Breast epithelium (tissue), 4 donors: ENCODE measurements around the gene C4orf50. TPM values are rescaled to one million over a fixed set of nuclear protein-coding genes. Genes with fewer than 3 reads are reported as not detected.

Source experiments
- DNase-seq, 2 donors: peaks; one replicate each; pipeline ENCODE4 v3.0.0-alpha.2; 2019; ENCODE audit warnings: low spot score in 2 of 2
- H3K27ac ChIP-seq, 2 donors: fragments of 200-600 bp; sonication (generic) in 1 of 2; one replicate each; pipeline ENCODE4 v1.5.1; 2016 to 2019; ENCODE audit warnings: mild to moderate bottlenecking in 1 of 2
- H3K27me3 ChIP-seq, 2 donors: fragments of 200-600 bp; sonication (generic) in 1 of 2; one replicate each; pipeline versions ENCODE4 v1.5.1 to v1.6.0; 2017 to 2019; ENCODE audit warnings: control low read depth in 1 of 2, mild to moderate bottlenecking in 1 of 2
- H3K36me3 ChIP-seq: fragments of 200-600 bp; one replicate; pipeline ENCODE4 v1.5.1; 2019
- H3K4me1 ChIP-seq, 2 donors: fragments of 200-600 bp; sonication (generic); one replicate each; pipeline ENCODE4 v1.5.1; 2016 to 2019; ENCODE audit warnings: control low read depth in 1 of 2
- H3K4me3 ChIP-seq, 3 donors: fragments of 200-600 bp; sonication (generic); 1 replicate in 2 of 3; 2 replicates in 1 of 3; pipeline ENCODE4 v1.5.1; 2016 to 2019; ENCODE audit warnings: mild to moderate bottlenecking in 3 of 3, moderate library complexity in 2 of 3
- H3K9me3 ChIP-seq, 2 donors: fragments of 200-600 bp; sonication (generic) in 1 of 2; one replicate each; pipeline ENCODE4 v1.5.1; 2016 to 2019; ENCODE audit warnings: control low read depth in 1 of 2
- POLR2A ChIP-seq: fragments of 450-650 bp; IDR thresholded peaks from one replicate; pipeline ENCODE4 v1.6.1; 2016; ENCODE audit warnings: antibody characterized with exemption, mild to moderate bottlenecking, moderate library complexity
- POLR2AphosphoS5 ChIP-seq, 3 donors: sonication (generic); formaldehyde crosslinking; IDR thresholded peaks; one replicate each; pipeline ENCODE4 v1.6.1; 2017; ENCODE audit warnings: antibody characterized with exemption in 3 of 3
- intact Hi-C: fragments of 100-400 bp; cut with DNase I; formaldehyde crosslinking; loops from one replicate; pipeline ENCODE4 v1.15.1; 2023; ENCODE audit warnings: low total_unique reads
- total RNA-seq, 3 donors: library from RNA; depleted of rRNA; stranded (reverse); fragments of >200 nt; gene quantifications; one replicate each; pipeline ENCODE4 v1.1.0, GENCODE V29; 2016
- TF ChIP-seq, protein P1 (sequence below), 3 donors: fragments of 450-650 bp; IDR thresholded peaks; one replicate each; pipeline ENCODE4 v1.5.1; 2016 to 2017; ENCODE audit warnings: antibody characterized with exemption in 3 of 3, mild to moderate bottlenecking in 3 of 3, moderate library complexity in 3 of 3

The C4orf50 gene
- total RNA-seq, 3 donors from 2014 or later, result under 0.01 TPM; not detected in 1

- intact Hi-C loops, result no loop called here
- Histone ChIP-seq H3K4me3 (peak within 1 kb of the TSS in 2 of 3 donors; percentile 11 to 54), H3K27ac (no peak within 1 kb of the TSS), H3K27me3 (peaks cover 4 to 92% of the 10 kb centered on the region in 2 donors), H3K36me3 (no peaks in the 10 kb centered on the region), H3K4me1 (peaks cover 0 to 3% of the 10 kb centered on the region in 2 donors), H3K9me3 (peaks cover 0 to 11% of the 10 kb centered on the region in 2 donors)
- TF ChIP-seq POLR2A, result no peak
- TF ChIP-seq, protein P1, sequence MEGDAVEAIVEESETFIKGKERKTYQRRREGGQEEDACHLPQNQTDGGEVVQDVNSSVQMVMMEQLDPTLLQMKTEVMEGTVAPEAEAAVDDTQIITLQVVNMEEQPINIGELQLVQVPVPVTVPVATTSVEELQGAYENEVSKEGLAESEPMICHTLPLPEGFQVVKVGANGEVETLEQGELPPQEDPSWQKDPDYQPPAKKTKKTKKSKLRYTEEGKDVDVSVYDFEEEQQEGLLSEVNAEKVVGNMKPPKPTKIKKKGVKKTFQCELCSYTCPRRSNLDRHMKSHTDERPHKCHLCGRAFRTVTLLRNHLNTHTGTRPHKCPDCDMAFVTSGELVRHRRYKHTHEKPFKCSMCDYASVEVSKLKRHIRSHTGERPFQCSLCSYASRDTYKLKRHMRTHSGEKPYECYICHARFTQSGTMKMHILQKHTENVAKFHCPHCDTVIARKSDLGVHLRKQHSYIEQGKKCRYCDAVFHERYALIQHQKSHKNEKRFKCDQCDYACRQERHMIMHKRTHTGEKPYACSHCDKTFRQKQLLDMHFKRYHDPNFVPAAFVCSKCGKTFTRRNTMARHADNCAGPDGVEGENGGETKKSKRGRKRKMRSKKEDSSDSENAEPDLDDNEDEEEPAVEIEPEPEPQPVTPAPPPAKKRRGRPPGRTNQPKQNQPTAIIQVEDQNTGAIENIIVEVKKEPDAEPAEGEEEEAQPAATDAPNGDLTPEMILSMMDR (IDR thresholded peaks at IDR 0.05), result no peak
- no peak for TF ChIP-seq POLR2AphosphoS5 (IDR thresholded peaks at IDR 0.05)
- no peak for DNase-seq
Observed at GRCh38 chr4:5893004-5893580, 125.1 kb downstream of the C4orf50 start, which contains the start of gene CRMP1. TSS of gene CRMP1 (minus strand) at chr4:5893086. CDS start at chr4:5892969, 117 bp downstream.

- no peak for TF ChIP-seq POLR2AphosphoS5 (IDR thresholded peaks at IDR 0.05)
- TF ChIP-seq, protein P1 (IDR thresholded peaks at IDR 0.05), result no peak
- no peak for TF ChIP-seq POLR2A
- no peak for DNase-seq
- intact Hi-C loops, result no loop called here
- Histone ChIP-seq H3K36me3 (no peaks in the 10 kb centered on the region), H3K27ac (no peak overlapping the region), H3K27me3 (peaks cover 4 to 92% of the 10 kb centered on the region in 2 donors), H3K9me3 (peaks cover 0 to 7% of the 10 kb centered on the region in 2 donors), H3K4me1 (peaks cover 0 to 6% of the 10 kb centered on the region in 2 donors), H3K4me3 (peak overlapping the region in 2 of 3 donors; percentile 11 to 54)
Observed at GRCh38 chr4:5892323-5893003, 125.8 kb downstream of the C4orf50 start.

DNA sequence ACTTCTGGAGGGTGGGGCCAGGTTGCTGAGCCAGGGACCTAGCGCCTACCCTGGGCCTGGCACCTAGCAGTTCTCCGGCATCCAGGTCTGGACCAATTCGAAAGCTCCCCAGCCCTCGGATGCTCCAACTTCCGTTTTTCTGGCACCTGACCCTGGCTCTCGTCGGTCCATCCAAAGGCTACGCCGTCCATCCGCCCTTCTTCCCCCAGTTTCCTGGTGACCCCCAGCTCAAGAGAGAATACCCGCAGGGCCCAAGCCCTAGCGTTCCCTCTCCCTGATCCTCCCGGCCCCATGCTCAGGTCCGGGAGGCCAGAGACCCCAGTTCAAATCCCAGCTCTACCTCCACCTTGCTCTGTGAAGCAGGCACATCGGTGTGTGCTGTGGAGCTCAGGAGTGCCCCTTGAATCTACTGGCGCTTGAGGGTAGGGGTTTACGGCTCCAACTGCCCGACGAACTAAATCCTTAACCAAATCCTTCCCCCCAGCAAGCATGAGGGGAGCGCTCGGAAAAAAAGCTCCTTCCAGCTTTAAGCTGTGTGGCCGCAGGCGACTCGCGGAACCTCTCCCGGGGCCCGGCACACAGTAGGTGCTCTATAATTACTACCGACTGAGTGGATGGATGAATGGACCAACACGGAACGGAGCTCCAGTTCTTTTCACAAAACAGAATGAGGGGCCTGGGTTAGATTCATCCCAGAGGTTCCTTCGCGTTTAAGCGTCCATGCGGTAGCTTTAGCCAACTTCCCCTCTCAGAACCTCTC, 126.5 kb downstream of the C4orf50 start:
- intact Hi-C loops, result no loop called here
- H3K4me1 ChIP-seq, result peaks cover 0 to 9% of the 10 kb centered on the region in 2 donors
- TF ChIP-seq POLR2AphosphoS5 (IDR thresholded peaks at IDR 0.05), result no peak
- no peak for TF ChIP-seq POLR2A
- TF ChIP-seq, protein P1 (IDR thresholded peaks at IDR 0.05), result no peak
- DNase-seq, result no peak
- H3K4me3 ChIP-seq, result no peak overlapping the region
- no peak overlapping the region for H3K27ac ChIP-seq
- peaks cover 4 to 91% of the 10 kb centered on the region in 2 donors for H3K27me3 ChIP-seq
- H3K9me3 ChIP-seq, result peaks cover 0 to under 1% of the 10 kb centered on the region in 2 donors
- no peaks in the 10 kb centered on the region for H3K36me3 ChIP-seq

- TF ChIP-seq, protein P1 (IDR thresholded peaks at IDR 0.05), result no peak
- Histone ChIP-seq H3K9me3 (no peaks in the 10 kb centered on the region), H3K4me1 (peaks cover 0 to 9% of the 10 kb centered on the region in 2 donors), H3K36me3 (no peaks in the 10 kb centered on the region), H3K27me3 (peaks cover 4 to 80% of the 10 kb centered on the region in 2 donors), H3K4me3 (peak overlapping the region in 2 of 3 donors; percentile 7 to 51), H3K27ac (no peak overlapping the region)
- intact Hi-C loops, result no loop called here
- DNase-seq, result no peak
Observed at GRCh38 chr4:5890063-5890727, 128.0 kb downstream of the C4orf50 start.
